IMR-90 (cell line): ENCODE data around the gene CRBN. TPM values are rescaled to one million over a fixed set of nuclear protein-coding genes. Genes with fewer than 3 reads are reported as not detected.

Experiments
- ATAC-seq: fragments of 200-7000 bp; cut with Tn5 transposase; 2 replicates; pipeline ENCODE4 v1.9.1; 2020; ENCODE audit warnings: low read depth, mild to moderate bottlenecking, moderate library complexity
- BruUV-seq: library from RNA; stranded (reverse); fragments of 400-500 nt; replicated peaks from 2 replicates; lab custom pipeline; 2021; lab: Mats Ljungman, UMichigan
- CTCF ChIA-PET: fragments of 300-600 bp; formaldehyde crosslinking; extraction: SDS; loops from one replicate; lab custom pipeline; 2021; ENCODE audit warnings: antibody characterized with exemption; lab: Yijun Ruan, JAX
- POLR2A ChIA-PET: fragments of 300-600 bp; sonication (Branson Sonifier 250); formaldehyde crosslinking; loops from one replicate; lab custom pipeline; 2022; ENCODE audit warnings: antibody characterized with exemption; ENCODE audit not compliant: unreplicated experiment; lab: Charles Lee
- DNase-seq: peaks from one replicate; pipeline ENCODE4 v3.0.0; 2013
- H2AFZ ChIP-seq: replicated peaks from 2 replicates; pipeline ENCODE3; 2013; ENCODE audit warnings: low read length, mild to moderate bottlenecking; ENCODE audit not compliant: poor library complexity
- H2AK5ac ChIP-seq: 2 replicates; pipeline ENCODE4 v1.6.1; 2013; ENCODE audit warnings: low read depth, low read length, inconsistent platforms
- H2AK9ac ChIP-seq: replicated peaks from 2 replicates; pipeline ENCODE3; 2013; ENCODE audit warnings: mild to moderate bottlenecking, low read depth, low read length, moderate library complexity; ENCODE audit not compliant: poor library complexity
- H2BK120ac ChIP-seq: 2 replicates; pipeline ENCODE4 v1.6.1; 2013; ENCODE audit warnings: low read depth, low read length, inconsistent platforms
- H2BK15ac ChIP-seq: 3 replicates; pipeline ENCODE4 v1.6.1; 2013; ENCODE audit warnings: low read depth, low read length, inconsistent platforms
- H2BK20ac ChIP-seq: 2 replicates; pipeline ENCODE4 v1.6.1; 2013; ENCODE audit warnings: low read depth, mild to moderate bottlenecking, inconsistent platforms, low read length, moderate library complexity
- H2BK5ac ChIP-seq: 2 replicates; pipeline ENCODE4 v1.6.1; 2013; ENCODE audit warnings: mild to moderate bottlenecking, low read depth, low read length, inconsistent platforms; ENCODE audit not compliant: poor library complexity, severe bottlenecking
- H3K14ac ChIP-seq: replicated peaks from 2 replicates; pipeline ENCODE4 v1.6.1; 2013; ENCODE audit warnings: low read depth, low read length, inconsistent platforms
- H3K18ac ChIP-seq: 2 replicates; pipeline ENCODE4 v1.6.1; 2013; ENCODE audit warnings: low read depth, low read length, control low read depth
- H3K23ac ChIP-seq: 2 replicates; pipeline ENCODE4 v1.6.1; 2013; ENCODE audit warnings: low read depth, low read length, inconsistent platforms
- H3K27ac ChIP-seq: 2 replicates; pipeline ENCODE4 v1.5.1; 2013; ENCODE audit warnings: mild to moderate bottlenecking, control low read depth, low read length; ENCODE audit not compliant: insufficient read depth
- H3K27me3 ChIP-seq: 2 replicates; pipeline ENCODE4 v1.6.1; 2013; ENCODE audit warnings: low read length; ENCODE audit not compliant: control insufficient read depth, insufficient read depth
- H3K36me3 ChIP-seq: 2 replicates; pipeline ENCODE4 v1.6.1; 2013; ENCODE audit warnings: low read length, mixed read lengths; ENCODE audit not compliant: control insufficient read depth, insufficient read depth
- H3K4ac ChIP-seq: 2 replicates; pipeline ENCODE4 v1.6.1; 2013; ENCODE audit warnings: low read depth, low read length, inconsistent platforms
- H3K4me1 ChIP-seq: 2 replicates; pipeline ENCODE4 v1.6.1; 2013; ENCODE audit warnings: low read length, mixed read lengths; ENCODE audit not compliant: control insufficient read depth, insufficient read depth
- H3K4me2 ChIP-seq: 2 replicates; pipeline ENCODE4 v1.6.1; 2013; ENCODE audit warnings: low read depth, mild to moderate bottlenecking, control low read depth, low read length, moderate library complexity
- H3K4me3 ChIP-seq: 2 replicates; pipeline ENCODE4 v1.5.1; 2013; ENCODE audit warnings: low read depth, mild to moderate bottlenecking, control low read depth, low read length, moderate library complexity; ENCODE audit not compliant: insufficient read depth
- H3K56ac ChIP-seq: 2 replicates; pipeline ENCODE4 v1.6.1; 2013; ENCODE audit warnings: low read length, inconsistent platforms; ENCODE audit not compliant: insufficient read depth; ENCODE audit errors: extremely low read depth
- H3K79me1 ChIP-seq, 2 experiments: 2 replicates each; pipeline ENCODE4 v1.6.1; 2013; ENCODE audit warnings: low read length in 2 of 2, inconsistent platforms in 1 of 2, low read depth in 1 of 2
- H3K9ac ChIP-seq: 2 replicates; pipeline ENCODE4 v1.6.1; 2013; ENCODE audit warnings: low read depth, low read length, control low read depth
- H3K9me1 ChIP-seq: 2 replicates; pipeline ENCODE4 v1.6.1; 2013; ENCODE audit warnings: low read length, inconsistent platforms; ENCODE audit not compliant: insufficient read depth
- H3K9me3 ChIP-seq: 2 replicates; pipeline ENCODE4 v1.6.1; 2013; ENCODE audit warnings: low read length; ENCODE audit not compliant: control insufficient read depth, insufficient read depth
- H4K20me1 ChIP-seq: 2 replicates; pipeline ENCODE4 v1.6.1; 2013; ENCODE audit warnings: low read length, inconsistent platforms; ENCODE audit not compliant: insufficient read depth
- H4K5ac ChIP-seq: 2 replicates; pipeline ENCODE4 v1.6.1; 2013; ENCODE audit warnings: mild to moderate bottlenecking, low read depth, low read length, control low read depth
- H4K8ac ChIP-seq, 2 experiments: 2 replicates each; pipeline ENCODE4 v1.6.1; 2013; ENCODE audit warnings: low read depth in 2 of 2, low read length in 2 of 2, control low read depth in 1 of 2, inconsistent platforms in 1 of 2
- H4K91ac ChIP-seq: 2 replicates; pipeline ENCODE4 v1.6.1; 2013; ENCODE audit warnings: low read depth, low read length, inconsistent platforms; ENCODE audit not compliant: insufficient read depth
- BHLHE40 ChIP-seq: fragments of 150-350 bp; IDR thresholded peaks from 2 replicates; pipeline ENCODE4 v1.6.1; 2016; ENCODE audit warnings: mild to moderate bottlenecking, low read depth, low read length
- CEBPB ChIP-seq: IDR thresholded peaks from 2 replicates; pipeline ENCODE4 v1.6.1; 2012; ENCODE audit warnings: low read depth, low read length, improper control_type of control experiment
- CHD1 ChIP-seq: IDR thresholded peaks from 2 replicates; pipeline ENCODE4 v1.6.1; 2012; ENCODE audit warnings: low read depth, low read length, improper control_type of control experiment
- ELK1 ChIP-seq: fragments of 150-350 bp; IDR thresholded peaks from 2 replicates; pipeline ENCODE4 v1.6.1; 2016; ENCODE audit warnings: low read depth, mild to moderate bottlenecking, low read length, moderate library complexity, borderline replicate concordance
- FOS ChIP-seq: fragments of 150-350 bp; IDR thresholded peaks from 2 replicates; pipeline ENCODE4 v1.6.1; 2016; ENCODE audit warnings: low read depth, low read length
- MAFK ChIP-seq: IDR thresholded peaks from 2 replicates; pipeline ENCODE4 v1.6.1; 2012; ENCODE audit warnings: low read depth, low read length, improper control_type of control experiment
- MAZ ChIP-seq: IDR thresholded peaks from 2 replicates; pipeline ENCODE4 v1.6.1; 2012; ENCODE audit warnings: low read depth, mild to moderate bottlenecking, low read length, improper control_type of control experiment, moderate library complexity, borderline replicate concordance
- MXI1 ChIP-seq: IDR thresholded peaks from 2 replicates; pipeline ENCODE4 v1.6.1; 2012; ENCODE audit warnings: low read depth, mild to moderate bottlenecking, low read length, moderate library complexity, borderline replicate concordance
- NFE2L2 ChIP-seq: fragments of 150-350 bp; IDR thresholded peaks from 2 replicates; pipeline ENCODE4 v1.6.1; 2016; ENCODE audit warnings: low read depth, mild to moderate bottlenecking, low read length
- POLR2A ChIP-seq: IDR thresholded peaks from 2 replicates; pipeline ENCODE4 v1.6.1; 2012; ENCODE audit warnings: mild to moderate bottlenecking, low read depth, low read length
- RAD21 ChIP-seq: IDR thresholded peaks from 2 replicates; pipeline ENCODE4 v1.6.1; 2012; ENCODE audit warnings: low read length, improper control_type of control experiment
- RCOR1 ChIP-seq: IDR thresholded peaks from 2 replicates; pipeline ENCODE4 v1.6.1; 2012; ENCODE audit warnings: mild to moderate bottlenecking, low read length, improper control_type of control experiment; ENCODE audit not compliant: insufficient replicate concordance
- RFX5 ChIP-seq: IDR thresholded peaks from 2 replicates; pipeline ENCODE4 v1.8.0; 2012; ENCODE audit warnings: low read depth, mild to moderate bottlenecking, low read length, moderate library complexity
- SMC3 ChIP-seq: fragments of 150-350 bp; IDR thresholded peaks from 2 replicates; pipeline ENCODE4 v1.6.1; 2016; ENCODE audit warnings: low read depth, mild to moderate bottlenecking, antibody characterized with exemption, low read length, moderate library complexity
- dilution Hi-C: fragments of 300-500 bp; cut with HindIII; formaldehyde crosslinking; loops from one replicate; pipeline ENCODE4 v1.14.3; 2018; ENCODE audit warnings: low sequenced_read_pairs; ENCODE audit not compliant: unreplicated experiment
- in situ Hi-C: fragments of 300-500 bp; cut with MboI; formaldehyde crosslinking; loops from 3 replicates; pipeline ENCODE4 v1.14.3; 2019; ENCODE audit warnings: low sequenced_read_pairs, inconsistent platforms, mixed read lengths
- intact Hi-C: fragments of 100-400 bp; cut with micrococcal nuclease; formaldehyde crosslinking; loops from 2 replicates; pipeline ENCODE4 v1.10.0; 2022
- polyA plus RNA-seq, 3 experiments: library from polyadenylated mRNA; depleted of rRNA; stranded (reverse); fragments of >200 nt; gene quantifications; 2 replicates each; pipeline ENCODE4 v1.2.3, GENCODE V29; 2012; ENCODE audit warnings: low replicate concordance in 1 of 3
- total RNA-seq: library from RNA; depleted of rRNA; stranded (reverse); fragments of >200 nt; gene quantifications from 2 replicates; pipeline ENCODE4 v1.2.3, GENCODE V29; 2012
- TF ChIP-seq, protein P1 (sequence below): conservative IDR thresholded peaks from 2 replicates; pipeline ENCODE4 v1.5.1; 2012; ENCODE audit warnings: mild to moderate bottlenecking, low read depth, low read length, improper control_type of control experiment
- TF ChIP-seq, protein P2 (sequence below): fragments of 150-350 bp; IDR thresholded peaks from 2 replicates; pipeline ENCODE4 v1.6.1; 2017; ENCODE audit warnings: mild to moderate bottlenecking, antibody characterized with exemption, low read length, low read depth

The CRBN gene
- total and polyA plus RNA-seq, 2 of the 4 experiments (the other 2 are of a cell fraction), result 21.8 to 33.9 TPM

DNA sequence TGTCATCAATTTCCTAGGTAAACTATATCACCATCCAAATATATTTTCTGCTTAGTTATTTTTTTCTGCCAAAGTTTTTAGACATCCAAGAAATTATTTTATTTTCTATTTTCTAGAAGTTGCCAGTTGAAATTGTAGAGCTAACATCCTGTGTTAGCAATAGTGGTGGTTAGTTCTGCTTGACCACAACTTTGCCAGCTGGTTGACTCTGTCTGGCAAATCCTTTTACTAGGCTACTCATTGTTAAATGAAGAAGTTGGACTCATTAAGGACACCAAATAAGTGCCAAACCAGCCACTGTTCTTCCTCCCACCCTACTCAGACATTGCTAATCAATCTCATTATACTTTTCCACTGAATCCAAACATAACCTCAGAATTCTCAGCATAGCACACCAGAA is 15.4 kb upstream of the CRBN start:
- no peaks in the 10 kb centered on the region for H3K79me1 ChIP-seq
- H3K18ac ChIP-seq, result no peak overlapping the region
- H3K14ac ChIP-seq, result no peak overlapping the region
- H4K5ac ChIP-seq, result no peak overlapping the region
- no peak overlapping the region for H2AK9ac ChIP-seq
- no peak overlapping the region for H2BK15ac ChIP-seq
- no peak overlapping the region for H3K23ac ChIP-seq
- no peak overlapping the region for H2BK20ac ChIP-seq
- no peak overlapping the region for H2BK120ac ChIP-seq
- BruUV-seq, result no TSS peak
- no peak overlapping the region for H2AK5ac ChIP-seq
- no peak overlapping the region for H2BK5ac ChIP-seq
- H3K27me3 ChIP-seq, result no peaks in the 10 kb centered on the region
- intact Hi-C loops, result no loop called here
- no peak overlapping the region for H3K4ac ChIP-seq
- TF ChIP-seq, protein P1, sequence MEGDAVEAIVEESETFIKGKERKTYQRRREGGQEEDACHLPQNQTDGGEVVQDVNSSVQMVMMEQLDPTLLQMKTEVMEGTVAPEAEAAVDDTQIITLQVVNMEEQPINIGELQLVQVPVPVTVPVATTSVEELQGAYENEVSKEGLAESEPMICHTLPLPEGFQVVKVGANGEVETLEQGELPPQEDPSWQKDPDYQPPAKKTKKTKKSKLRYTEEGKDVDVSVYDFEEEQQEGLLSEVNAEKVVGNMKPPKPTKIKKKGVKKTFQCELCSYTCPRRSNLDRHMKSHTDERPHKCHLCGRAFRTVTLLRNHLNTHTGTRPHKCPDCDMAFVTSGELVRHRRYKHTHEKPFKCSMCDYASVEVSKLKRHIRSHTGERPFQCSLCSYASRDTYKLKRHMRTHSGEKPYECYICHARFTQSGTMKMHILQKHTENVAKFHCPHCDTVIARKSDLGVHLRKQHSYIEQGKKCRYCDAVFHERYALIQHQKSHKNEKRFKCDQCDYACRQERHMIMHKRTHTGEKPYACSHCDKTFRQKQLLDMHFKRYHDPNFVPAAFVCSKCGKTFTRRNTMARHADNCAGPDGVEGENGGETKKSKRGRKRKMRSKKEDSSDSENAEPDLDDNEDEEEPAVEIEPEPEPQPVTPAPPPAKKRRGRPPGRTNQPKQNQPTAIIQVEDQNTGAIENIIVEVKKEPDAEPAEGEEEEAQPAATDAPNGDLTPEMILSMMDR, result no peak
- TF ChIP-seq BHLHE40 (no peak), CHD1 (no peak), POLR2A (no peak), SMC3 (no peak), RAD21 (no peak), MAFK (no peak), NFE2L2 (no peak), MXI1 (no peak), RFX5 (no peak), RCOR1 (no peak), ELK1 (no peak), FOS (no peak), MAZ (no peak), CEBPB (no peak)
- TF ChIP-seq, protein P2, sequence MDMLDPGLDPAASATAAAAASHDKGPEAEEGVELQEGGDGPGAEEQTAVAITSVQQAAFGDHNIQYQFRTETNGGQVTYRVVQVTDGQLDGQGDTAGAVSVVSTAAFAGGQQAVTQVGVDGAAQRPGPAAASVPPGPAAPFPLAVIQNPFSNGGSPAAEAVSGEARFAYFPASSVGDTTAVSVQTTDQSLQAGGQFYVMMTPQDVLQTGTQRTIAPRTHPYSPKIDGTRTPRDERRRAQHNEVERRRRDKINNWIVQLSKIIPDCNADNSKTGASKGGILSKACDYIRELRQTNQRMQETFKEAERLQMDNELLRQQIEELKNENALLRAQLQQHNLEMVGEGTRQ, result no peak
- H3K9me1 ChIP-seq, result no peaks in the 10 kb centered on the region
- in situ Hi-C loops, result no loop called here
- H2AFZ ChIP-seq, result no peak overlapping the region
- H3K4me1 ChIP-seq, result no peaks in the 10 kb centered on the region
- DNase-seq (no peak), ATAC-seq (no peak)
- no peak overlapping the region for H3K56ac ChIP-seq
- H4K20me1 ChIP-seq, result no peaks in the 10 kb centered on the region
- H3K36me3 ChIP-seq, result no peaks in the 10 kb centered on the region
- no peak overlapping the region for H3K4me3 ChIP-seq
- ChIA-PET POLR2A (no interaction called here), CTCF (no interaction called here)
- H3K9me3 ChIP-seq, result no peaks in the 10 kb centered on the region
- no peak overlapping the region for H3K27ac ChIP-seq
- H3K9ac ChIP-seq, result no peak overlapping the region
- dilution Hi-C loops, result no loop called here
- no peak overlapping the region for H4K91ac ChIP-seq
- no peak overlapping the region for H3K4me2 ChIP-seq
- H4K8ac ChIP-seq, result no peak overlapping the region
